Esophagus squamous epithelium (tissue), 5 donors: ENCODE data around the gene SSR4. TPM values are rescaled to one million over a fixed set of nuclear protein-coding genes. Genes with fewer than 3 reads are reported as not detected.

Experiments
- DNase-seq: peaks from one replicate; lab custom pipeline; 2025; lab: John Stamatoyannopoulos, UW
- H3K27ac ChIP-seq, 4 donors: fragments of 200-600 bp; sonication (generic); one replicate each; pipeline ENCODE4 v1.5.1; 2016 to 2019; ENCODE audit warnings: mild to moderate bottlenecking in 1 of 4
- H3K27me3 ChIP-seq, 4 donors: fragments of 200-600 bp; sonication (generic); 1 replicate in 3 of 4; 2 replicates in 1 of 4; pipeline versions ENCODE4 v1.5.1 to v1.6.0; 2017 to 2021; ENCODE audit warnings: antibody characterized with exemption in 1 of 4
- H3K36me3 ChIP-seq, 3 donors: fragments of 200-600 bp; sonication (generic); one replicate each; pipeline ENCODE4 v1.5.1; 2016 to 2019
- H3K4me1 ChIP-seq, 3 donors: fragments of 200-600 bp; sonication (generic); one replicate each; pipeline ENCODE4 v1.5.1; 2017 to 2019
- H3K4me3 ChIP-seq, 4 donors: fragments of 200-600 bp; sonication (generic); 1 replicate in 3 of 4; 2 replicates in 1 of 4; pipeline ENCODE4 v1.5.1; 2016 to 2019; ENCODE audit warnings: mild to moderate bottlenecking in 2 of 4, moderate library complexity in 1 of 4
- H3K9me3 ChIP-seq, 3 donors: fragments of 200-600 bp; sonication (generic); one replicate each; pipeline ENCODE4 v1.5.1; 2016 to 2019
- POLR2A ChIP-seq, 4 donors: fragments of 450-650 bp; IDR thresholded peaks; one replicate each; pipeline ENCODE4 v1.6.1; 2017; ENCODE audit warnings: antibody characterized with exemption in 4 of 4, mild to moderate bottlenecking in 4 of 4, moderate library complexity in 3 of 4
- WGBS, 2 donors: methylation state at CpG; one replicate each; pipeline ENCODE4 v1.1.5; 2018; 5-methylcytosine and 5-hydroxymethylcytosine counted together
- intact Hi-C: fragments of 100-400 bp; cut with DNase I; formaldehyde crosslinking; loops from one replicate; pipeline ENCODE4 v1.15.0; 2022
- total RNA-seq, 4 donors: library from RNA; depleted of rRNA; stranded (reverse); fragments of >200 nt; gene quantifications; one replicate each; pipeline ENCODE4 v1.1.0, GENCODE V29; 2016
- TF ChIP-seq, protein P1 (sequence below), 6 experiments: fragments of 450-650 bp in 4 of 6; fragments of 200-600 bp in 2 of 6; sonication (generic) in 2 of 6; IDR thresholded peaks; one replicate each; pipeline ENCODE4 v1.5.1; 2016 to 2019; ENCODE audit warnings: antibody characterized with exemption in 6 of 6, mild to moderate bottlenecking in 4 of 6, moderate library complexity in 4 of 6
- donor health status: DM: yes; HTN: yes; CAD: no.

Gene SSR4
- total RNA-seq, 4 donors from 2014 or later, result 131 to 257 (median 159) TPM

DNA sequence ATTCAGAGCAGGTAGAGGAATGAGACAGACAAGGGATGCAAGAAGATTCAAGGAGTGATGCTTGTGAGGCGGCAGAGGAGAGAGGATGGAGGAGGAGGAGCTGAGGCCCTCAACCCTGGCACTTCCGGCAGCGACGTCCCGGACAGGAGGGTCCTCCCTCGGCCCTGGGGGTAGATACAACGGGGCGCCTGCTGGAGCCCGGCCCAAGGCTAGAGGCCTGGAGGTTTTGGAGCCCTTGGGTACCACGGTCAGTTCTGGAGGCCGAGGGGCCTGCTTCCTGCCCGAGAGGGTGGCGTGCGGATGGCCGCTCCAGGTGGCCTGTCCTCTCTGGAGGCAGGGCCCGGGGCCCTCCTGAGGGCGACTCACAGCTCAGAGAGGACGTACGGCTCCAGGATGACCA, 13.5 kb downstream of the SSR4 start:
- TF ChIP-seq, protein P1, sequence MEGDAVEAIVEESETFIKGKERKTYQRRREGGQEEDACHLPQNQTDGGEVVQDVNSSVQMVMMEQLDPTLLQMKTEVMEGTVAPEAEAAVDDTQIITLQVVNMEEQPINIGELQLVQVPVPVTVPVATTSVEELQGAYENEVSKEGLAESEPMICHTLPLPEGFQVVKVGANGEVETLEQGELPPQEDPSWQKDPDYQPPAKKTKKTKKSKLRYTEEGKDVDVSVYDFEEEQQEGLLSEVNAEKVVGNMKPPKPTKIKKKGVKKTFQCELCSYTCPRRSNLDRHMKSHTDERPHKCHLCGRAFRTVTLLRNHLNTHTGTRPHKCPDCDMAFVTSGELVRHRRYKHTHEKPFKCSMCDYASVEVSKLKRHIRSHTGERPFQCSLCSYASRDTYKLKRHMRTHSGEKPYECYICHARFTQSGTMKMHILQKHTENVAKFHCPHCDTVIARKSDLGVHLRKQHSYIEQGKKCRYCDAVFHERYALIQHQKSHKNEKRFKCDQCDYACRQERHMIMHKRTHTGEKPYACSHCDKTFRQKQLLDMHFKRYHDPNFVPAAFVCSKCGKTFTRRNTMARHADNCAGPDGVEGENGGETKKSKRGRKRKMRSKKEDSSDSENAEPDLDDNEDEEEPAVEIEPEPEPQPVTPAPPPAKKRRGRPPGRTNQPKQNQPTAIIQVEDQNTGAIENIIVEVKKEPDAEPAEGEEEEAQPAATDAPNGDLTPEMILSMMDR (IDR thresholded peaks at IDR 0.05), result no peak
- TF ChIP-seq POLR2A (IDR thresholded peaks at IDR 0.05), result no peak
- no peak overlapping the region for H3K27ac ChIP-seq
- intact Hi-C loops, result no loop called here
- 83 to 93% methylated on average over 9 to 12 of the region's 19 CpGs for WGBS, 2 donors
- no peaks in the 10 kb centered on the region for H3K36me3 ChIP-seq
- H3K4me1 ChIP-seq, result peaks cover 0 to 26% (median 3%) of the 10 kb centered on the region in 3 donors
- H3K27me3 ChIP-seq, result no peaks in the 10 kb centered on the region
- H3K9me3 ChIP-seq, result no peaks in the 10 kb centered on the region
- no peak for DNase-seq
- no peak overlapping the region for H3K4me3 ChIP-seq

DNA sequence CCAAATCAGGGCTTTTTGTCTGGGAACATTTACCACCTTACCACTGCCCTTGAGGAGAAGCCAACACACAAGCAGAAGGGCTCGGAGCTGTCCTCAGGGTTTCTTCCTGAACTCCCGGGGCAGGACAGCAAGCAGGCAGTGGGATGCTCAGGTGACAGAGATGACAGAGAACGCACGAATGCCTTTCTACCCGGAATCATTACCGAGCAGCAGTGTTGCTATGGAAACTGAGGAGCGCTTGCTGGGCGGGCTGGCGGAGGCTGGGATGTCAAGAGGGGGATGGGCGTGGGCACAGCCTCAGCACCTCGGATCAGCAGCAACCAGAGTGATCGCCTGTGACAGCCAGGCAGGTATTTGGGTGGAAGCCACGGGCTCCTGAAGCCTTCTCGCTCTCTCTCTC, 17.8 kb downstream of the SSR4 start:
- no peaks in the 10 kb centered on the region for H3K9me3 ChIP-seq
- intact Hi-C loops, result loop anchor here (10.0 kb wide), 1 partner anchor 63 kb away; no protein-coding TSS in a partner anchor

DNA sequence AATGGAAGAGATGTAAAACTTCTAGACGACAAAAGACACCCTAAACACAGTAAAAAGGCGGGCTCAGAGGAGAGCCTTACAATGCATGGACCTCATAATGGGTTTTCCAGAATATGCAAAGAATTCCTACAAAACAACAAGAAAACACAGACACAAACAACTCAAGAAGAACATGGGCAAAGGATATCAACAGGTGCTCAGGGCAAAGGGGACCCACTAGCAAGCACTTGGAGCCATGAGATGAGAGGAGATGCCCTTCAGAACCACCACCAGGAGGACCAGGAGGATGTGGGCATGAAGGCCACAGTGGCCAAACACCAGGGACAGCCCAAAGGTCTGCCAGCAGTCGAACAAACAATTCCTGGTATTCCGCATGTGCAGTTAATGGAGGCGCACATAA, 18.7 kb downstream of the SSR4 start:
- Histone ChIP-seq H3K27ac (no peak overlapping the region), H3K27me3 (no peaks in the 10 kb centered on the region), H3K9me3 (no peaks in the 10 kb centered on the region), H3K4me3 (no peak overlapping the region), H3K4me1 (no peaks in the 10 kb centered on the region), H3K36me3 (no peaks in the 10 kb centered on the region)
- TF ChIP-seq POLR2A (IDR thresholded peaks at IDR 0.05), result no peak
- TF ChIP-seq, protein P1 (IDR thresholded peaks at IDR 0.05), result no peak
- WGBS, 2 donors, result 86 to 93% methylated on average over 3 to 5 of the region's 5 CpGs
- no peak for DNase-seq
- intact Hi-C loops, result loop anchor here (10.0 kb wide), 1 partner anchor 62 kb away; no protein-coding TSS in a partner anchor

More for the DNA sequence above, 17.8 kb downstream of the SSR4 start:
- TF ChIP-seq, protein P1 (IDR thresholded peaks at IDR 0.05), result no peak
- TF ChIP-seq POLR2A (IDR thresholded peaks at IDR 0.05), result no peak
- H3K36me3 ChIP-seq, result no peaks in the 10 kb centered on the region
- 80% methylated on average over 1 of the region's 14 CpGs; no CpG with 5 or more reads in 1 of the 2 donors for WGBS, 2 donors
- no peak overlapping the region for H3K27ac ChIP-seq
- DNase-seq, result no peak
- H3K4me3 ChIP-seq, result no peak overlapping the region
- H3K4me1 ChIP-seq, result peaks cover 0 to 4% (median 2%) of the 10 kb centered on the region in 3 donors
- no peaks in the 10 kb centered on the region for H3K27me3 ChIP-seq

DNA sequence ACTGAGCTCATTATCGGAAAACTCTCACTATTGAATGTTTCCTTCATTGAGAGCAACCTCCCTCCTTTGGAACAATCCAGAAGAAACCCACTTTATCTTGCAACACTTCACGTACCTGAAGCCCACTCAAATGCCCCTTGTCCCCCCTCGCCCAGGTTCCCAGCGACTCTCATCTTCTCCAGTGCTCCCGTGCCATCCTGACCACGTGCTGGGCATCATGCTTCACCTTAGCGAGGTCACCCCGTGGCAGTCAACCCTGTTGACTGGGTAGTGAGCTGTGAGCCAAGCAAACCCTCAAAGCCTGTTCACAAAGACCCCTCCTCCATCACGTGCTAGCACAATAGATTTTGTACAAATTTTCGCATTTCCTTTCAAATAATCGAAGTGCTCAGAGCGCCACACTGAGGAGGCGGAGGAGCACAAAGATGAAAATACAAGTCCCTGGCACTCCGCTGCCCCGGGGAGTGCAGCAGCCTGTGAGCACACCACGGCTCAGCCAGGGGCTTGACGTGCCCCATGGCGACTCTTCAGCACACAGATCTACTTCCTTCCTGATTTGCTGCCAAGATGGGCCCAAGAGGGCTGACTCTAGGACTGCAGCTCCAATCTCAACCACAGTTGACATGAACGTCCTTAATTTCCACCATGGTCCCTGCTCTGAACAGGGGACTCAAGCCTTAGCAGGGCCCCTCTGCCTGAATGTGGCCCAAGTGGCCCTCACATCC, 20.3 kb downstream of the SSR4 start:
- WGBS, 2 donors, result 65 to 70% methylated on average over 2 to 11 of the region's 19 CpGs
- no peak for DNase-seq
- H3K9me3 ChIP-seq, result no peaks in the 10 kb centered on the region
- no peak for TF ChIP-seq POLR2A (IDR thresholded peaks at IDR 0.05)
- TF ChIP-seq, protein P1 (IDR thresholded peaks at IDR 0.05), result no peak
- H3K4me1 ChIP-seq, result peaks cover 0 to 14% (median 0%) of the 10 kb centered on the region in 3 donors
- no peak overlapping the region for H3K4me3 ChIP-seq
- intact Hi-C loops, result loop anchor here (10.0 kb wide), 1 partner anchor 60 kb away; no protein-coding TSS in a partner anchor
- H3K27ac ChIP-seq, result no peak overlapping the region
- no peaks in the 10 kb centered on the region for H3K36me3 ChIP-seq
- H3K27me3 ChIP-seq, result peaks cover 0 to 6% (median 0%) of the 10 kb centered on the region in 4 donors
